ENCODE results near the gene CTIF.

The CTIF gene

DNA sequence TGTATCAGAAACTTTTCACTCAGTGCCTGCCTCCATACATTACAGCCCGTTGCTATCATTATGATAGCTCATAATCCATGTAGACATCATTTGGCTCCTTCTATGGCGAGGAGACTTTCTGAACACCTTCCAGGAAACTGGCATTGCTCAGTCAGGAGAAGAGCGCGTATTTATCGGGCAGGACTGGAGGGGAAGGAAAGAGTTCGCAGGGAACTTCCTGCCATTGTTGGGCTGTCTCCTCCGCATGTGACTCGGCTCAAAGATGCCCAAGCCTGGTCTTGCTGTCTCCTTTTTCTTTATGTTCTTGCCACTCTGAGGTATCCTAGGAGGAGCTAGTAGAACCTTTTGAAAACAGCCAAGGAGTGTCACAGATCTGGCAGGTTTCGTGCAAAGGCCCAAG is 156.8 kb downstream of the CTIF start:
- TF ChIP-seq ZFX (IDR thresholded peaks at IDR 0.05; ENCODE audit: borderline replicate concordance) (no peak), CTCF (IDR thresholded peaks at IDR 0.05) (no peak)

GRCh38 chr18:48696218-48696617 is 157.4 kb downstream of the CTIF start:
- no peak overlapping the region for H3K27ac ChIP-seq
- no peak for TF ChIP-seq CTCF (IDR thresholded peaks at IDR 0.05)
- TF ChIP-seq ZFX (IDR thresholded peaks at IDR 0.05; ENCODE audit: borderline replicate concordance): no peak

More for the DNA sequence above, 156.8 kb downstream of the CTIF start:
- no peak overlapping the region for H3K27ac ChIP-seq

DNA sequence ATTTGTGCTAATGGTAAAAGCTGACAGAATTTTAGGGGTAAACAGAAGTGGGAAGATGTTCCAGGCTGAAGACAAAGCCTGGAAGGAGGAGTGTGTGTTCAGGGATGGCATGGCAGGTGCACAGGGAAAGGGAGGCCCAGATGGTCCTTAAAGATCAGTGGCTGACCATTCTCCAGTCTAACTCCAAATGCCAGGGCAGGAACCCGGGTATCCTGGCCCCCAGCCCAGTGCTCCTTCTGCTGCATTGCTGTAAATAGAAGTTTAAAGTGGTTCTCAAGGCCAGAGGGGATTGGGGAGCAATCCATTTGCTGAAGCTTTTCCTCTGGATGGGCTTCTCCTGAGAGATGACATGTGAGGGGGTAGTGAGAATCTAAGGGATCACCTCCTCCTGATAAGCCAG is 158.6 kb downstream of the CTIF start:
- no peak overlapping the region for H3K27ac ChIP-seq
- TF ChIP-seq ZFX (IDR thresholded peaks at IDR 0.05; ENCODE audit: borderline replicate concordance) (no peak), CTCF (IDR thresholded peaks at IDR 0.05) (no peak)

GRCh38 chr18:48698707-48699106 is 159.9 kb downstream of the CTIF start:
- no peak overlapping the region for H3K27ac ChIP-seq
- TF ChIP-seq ZFX (IDR thresholded peaks at IDR 0.05; ENCODE audit: borderline replicate concordance) (no peak), CTCF (IDR thresholded peaks at IDR 0.05) (no peak)

DNA sequence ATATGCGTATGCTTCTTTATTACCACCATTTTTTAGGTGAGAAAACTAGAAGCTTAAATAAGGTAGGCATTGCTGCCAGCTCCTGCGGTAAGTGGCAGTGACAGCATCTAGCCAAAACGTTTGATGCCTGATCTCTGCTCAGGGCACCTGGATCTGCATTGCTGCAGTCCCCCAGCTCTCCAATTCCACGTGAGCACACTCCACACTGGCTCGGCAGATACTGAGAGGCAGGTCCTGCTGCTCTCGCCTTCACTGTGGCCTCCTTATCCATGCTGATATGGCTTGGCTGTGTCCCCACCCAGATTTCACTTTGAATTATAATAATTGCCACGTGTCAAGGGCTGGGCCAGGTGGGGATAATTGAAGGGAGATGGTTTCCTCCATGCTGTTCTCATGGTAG is 160.9 kb downstream of the CTIF start:
- TF ChIP-seq ZFX (IDR thresholded peaks at IDR 0.05; ENCODE audit: borderline replicate concordance): no peak
- TF ChIP-seq CTCF (IDR thresholded peaks at IDR 0.05): no peak
- H3K27ac ChIP-seq: no peak overlapping the region

GRCh38 chr18:48700446-48700845 is 161.6 kb downstream of the CTIF start:
- no peak for TF ChIP-seq ZFX (IDR thresholded peaks at IDR 0.05; ENCODE audit: borderline replicate concordance)
- TF ChIP-seq CTCF (IDR thresholded peaks at IDR 0.05): no peak

DNA sequence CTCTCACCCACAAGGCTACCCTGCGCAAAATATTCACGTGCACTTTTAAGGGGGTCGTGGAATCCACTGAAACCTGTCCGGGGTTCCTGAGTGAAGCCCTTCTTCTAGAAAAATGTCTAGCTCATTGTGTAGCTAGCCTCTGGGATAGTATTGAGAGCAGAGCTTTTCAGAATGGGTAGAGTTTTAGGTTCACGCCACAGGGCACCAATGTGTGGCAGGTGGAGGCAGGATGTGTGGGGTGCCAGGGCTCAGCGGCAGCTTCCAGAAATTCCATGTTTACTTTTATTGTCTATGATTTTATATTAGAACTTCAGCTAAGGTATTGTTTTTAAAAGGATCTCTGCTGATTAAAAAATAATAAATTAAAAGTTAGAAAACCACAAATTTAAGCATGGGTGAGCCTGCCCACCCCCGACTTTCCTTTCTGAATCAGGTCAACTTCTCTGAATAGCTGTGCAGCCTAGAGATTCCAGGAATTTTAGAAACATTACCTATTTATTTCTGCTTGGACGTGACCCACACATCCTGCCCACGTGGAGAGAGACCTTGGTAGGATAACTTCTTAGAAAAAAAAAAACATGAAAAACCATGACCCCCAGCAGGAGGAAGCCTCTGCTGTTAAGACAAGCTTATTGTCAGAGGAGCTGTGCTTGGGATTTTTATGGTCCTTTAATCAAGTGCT is 163.7 kb downstream of the CTIF start:
- no peak for TF ChIP-seq CTCF (IDR thresholded peaks at IDR 0.05)
- TF ChIP-seq ZFX (IDR thresholded peaks at IDR 0.05; ENCODE audit: borderline replicate concordance): no peak
- H3K27ac ChIP-seq: no peak overlapping the region

More at GRCh38 chr18:48700446-48700845, 161.6 kb downstream of the CTIF start:
- no peak overlapping the region for H3K27ac ChIP-seq

Measured in 22Rv1 (cell line).